ENCODE results near the gene NDUFB1. TPM values are rescaled to one million over a fixed set of nuclear protein-coding genes. Genes with fewer than 3 reads are reported as not detected.

NDUFB1 gene
- 625 TPM for total RNA-seq
- long read RNA-seq, transcript NDUFB1-201 (3 exons, 528 nt) = major isoform, 352 of 367 reads
- long read RNA-seq, transcript NDUFB1-202 (4 exons, 454 nt) = minor isoform, 9 of 367 reads
- long read RNA-seq, partial matches to known transcripts = 0 of 367 reads
- long read RNA-seq, other reads (novel, unspliced or antisense) = 2 of 367 reads

GRCh38 chr14:92121670-92122350 is at the start of gene NDUFB1, which contains the start of gene CPSF2:
Gene NDUFB1 (minus strand): TSS chr14:92121706. CDS start chr14:92117637, 4,069 bp downstream.
Gene CPSF2 (plus strand): TSS chr14:92121969. CDS start chr14:92130985, 9,016 bp downstream.
- Histone ChIP-seq H3K36me3 (peaks cover 33% of the 10 kb centered on the region), H3K27ac (replicated peaks) (peak within 1 kb of the TSS; percentile 99), H3K9me3 (replicated peaks) (no peaks in the 10 kb centered on the region), H3K4me3 (peak within 1 kb of the TSS; percentile 97), H3K4me1 (peaks cover 84% of the 10 kb centered on the region), H3K27me3 (ENCODE audit: low read depth) (no peaks in the 10 kb centered on the region)
- TF ChIP-seq CTCF (IDR thresholded peaks at IDR 0.05; ENCODE audit: borderline replicate concordance) = peak; percentile 17
- intact Hi-C loops (cut with micrococcal nuclease) = no loop called here
- peak; percentile 90 for DNase-seq

GRCh38 chr14:92164958-92165357 is 43.5 kb upstream of the NDUFB1 start:
- H3K27me3 ChIP-seq (ENCODE audit: low read depth) = no peaks in the 10 kb centered on the region
- peaks cover 84% of the 10 kb centered on the region for H3K36me3 ChIP-seq
- no peak overlapping the region for H3K27ac ChIP-seq (replicated peaks)
- H3K4me1 ChIP-seq = no peaks in the 10 kb centered on the region
- no peak overlapping the region for H3K4me3 ChIP-seq
- H3K9me3 ChIP-seq (replicated peaks) = peaks cover 12% of the 10 kb centered on the region
- TF ChIP-seq CTCF (IDR thresholded peaks at IDR 0.05; ENCODE audit: borderline replicate concordance) = no peak
- no peak for DNase-seq
- intact Hi-C loops (cut with micrococcal nuclease) = no loop called here

- peaks cover 98% of the 10 kb centered on the region for H3K36me3 ChIP-seq
- TF ChIP-seq CTCF (IDR thresholded peaks at IDR 0.05; ENCODE audit: borderline replicate concordance) = no peak
These were observed 40.0 kb upstream of the NDUFB1 start for GRCh38 chr14:92161521-92161920.

GRCh38 chr14:92160619-92161018 is 39.1 kb upstream of the NDUFB1 start:
- no peak overlapping the region for H3K27ac ChIP-seq (replicated peaks)
- no peak for TF ChIP-seq CTCF (IDR thresholded peaks at IDR 0.05; ENCODE audit: borderline replicate concordance)
- intact Hi-C loops (cut with micrococcal nuclease) = no loop called here
- H3K36me3 ChIP-seq = peaks cover 98% of the 10 kb centered on the region
- DNase-seq = no peak
- H3K27me3 ChIP-seq (ENCODE audit: low read depth) = no peaks in the 10 kb centered on the region
- H3K4me1 ChIP-seq = no peaks in the 10 kb centered on the region
- no peak overlapping the region for H3K4me3 ChIP-seq
- peaks cover 6% of the 10 kb centered on the region for H3K9me3 ChIP-seq (replicated peaks)

More at GRCh38 chr14:92161521-92161920, 40.0 kb upstream of the NDUFB1 start:
- DNase-seq = no peak
- no peaks in the 10 kb centered on the region for H3K4me1 ChIP-seq
- H3K27ac ChIP-seq (replicated peaks) = no peak overlapping the region
- H3K4me3 ChIP-seq = no peak overlapping the region
- intact Hi-C loops (cut with micrococcal nuclease) = no loop called here
- no peaks in the 10 kb centered on the region for H3K27me3 ChIP-seq (ENCODE audit: low read depth)
- H3K9me3 ChIP-seq (replicated peaks) = peaks cover 10% of the 10 kb centered on the region

GRCh38 chr14:92154283-92154942 is 32.9 kb upstream of the NDUFB1 start:
- no peaks in the 10 kb centered on the region for H3K9me3 ChIP-seq (replicated peaks)
- no peak for TF ChIP-seq CTCF (IDR thresholded peaks at IDR 0.05; ENCODE audit: borderline replicate concordance)
- H3K4me1 ChIP-seq = no peaks in the 10 kb centered on the region
- no peak overlapping the region for H3K27ac ChIP-seq (replicated peaks)
- peaks cover 82% of the 10 kb centered on the region for H3K36me3 ChIP-seq
- no peak overlapping the region for H3K4me3 ChIP-seq
- no peak for DNase-seq
- H3K27me3 ChIP-seq (ENCODE audit: low read depth) = no peaks in the 10 kb centered on the region
- intact Hi-C loops (cut with micrococcal nuclease) = no loop called here

Data from left ventricle myocardium inferior (tissue), 1 donor.